Activated T-cell treated with anti-CD3 and anti-CD28 coated beads, Interleukin-2, amount 50 U/mL, for 24 hours (primary cell): ENCODE measurements around the gene LEF1.
"Not testable (repeated sequence)": the region's sequence is repeated elsewhere in the genome, so short reads cannot be mapped to it uniquely, and the experiment has no call there.

Experiments used
- DNase-seq: peaks from one replicate; pipeline ENCODE4 v3.0.0-alpha.2; 2020
- H3K27ac Mint-ChIP-seq: 2 replicates; pipeline ENCODE4 v1.8.0; 2020; ENCODE audit warnings: mild to moderate bottlenecking, mixed read lengths
- H3K27me3 Mint-ChIP-seq: 2 replicates; pipeline ENCODE4 v1.8.0; 2020; ENCODE audit warnings: mixed read lengths
- H3K36me3 Mint-ChIP-seq: 2 replicates; pipeline ENCODE4 v1.8.0; 2020; ENCODE audit warnings: low read depth, mixed read lengths
- H3K4me1 Mint-ChIP-seq: 2 replicates; pipeline ENCODE4 v1.8.0; 2020; ENCODE audit warnings: low read depth, mixed read lengths
- H3K4me3 Mint-ChIP-seq: 2 replicates; pipeline ENCODE4 v1.8.0; 2020; ENCODE audit warnings: mild to moderate bottlenecking, moderate library complexity, mixed read lengths
- H3K9me3 Mint-ChIP-seq: 2 replicates; pipeline ENCODE4 v1.8.0; 2020; ENCODE audit warnings: mixed read lengths

Gene LEF1

DNA sequence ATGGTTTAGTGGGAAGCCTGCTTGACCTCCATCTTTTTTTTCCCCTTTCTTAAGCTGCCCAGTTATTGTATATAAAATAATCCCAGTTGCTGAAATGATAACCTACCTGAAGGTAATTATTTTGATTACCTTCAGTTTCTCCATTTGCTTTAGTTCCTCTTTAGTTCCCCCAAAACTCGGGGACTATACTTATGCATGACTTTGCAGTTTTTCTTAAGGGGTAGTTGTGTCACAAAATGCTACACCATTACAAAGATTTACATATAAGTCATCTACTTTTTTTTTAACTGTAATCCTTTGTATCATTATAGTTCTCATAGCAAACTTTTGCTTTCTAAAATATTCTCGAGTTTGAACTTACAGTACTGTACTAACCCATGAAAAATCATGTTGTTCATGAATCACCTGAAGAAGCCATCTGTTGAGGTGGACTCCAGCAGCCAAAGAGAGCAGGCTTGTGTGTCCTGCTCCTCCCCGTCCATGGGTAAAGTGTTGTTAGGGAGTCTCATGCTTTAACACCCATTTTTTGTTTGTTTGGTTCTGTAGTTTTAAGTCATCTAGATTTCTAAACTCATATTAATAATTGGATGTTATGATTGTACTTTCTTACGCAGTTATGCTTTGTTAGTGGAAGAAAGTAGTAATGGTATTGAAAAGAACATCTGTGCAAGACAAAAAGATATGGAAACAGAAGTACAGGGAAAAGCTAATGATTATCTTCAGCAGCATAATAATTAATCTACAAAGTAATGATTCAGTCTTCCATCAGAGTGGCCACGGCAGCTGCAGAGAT is 144.5 kb downstream of the LEF1 start:
- DNase-seq, result no peak
- Mint-ChIP-seq H3K4me1 (peaks cover 19% of the 10 kb centered on the region), H3K9me3 (no peaks in the 10 kb centered on the region), H3K4me3 (no peak overlapping the region), H3K27ac (no peak overlapping the region), H3K27me3 (no peaks in the 10 kb centered on the region), H3K36me3 (peaks cover 79% of the 10 kb centered on the region)

DNA sequence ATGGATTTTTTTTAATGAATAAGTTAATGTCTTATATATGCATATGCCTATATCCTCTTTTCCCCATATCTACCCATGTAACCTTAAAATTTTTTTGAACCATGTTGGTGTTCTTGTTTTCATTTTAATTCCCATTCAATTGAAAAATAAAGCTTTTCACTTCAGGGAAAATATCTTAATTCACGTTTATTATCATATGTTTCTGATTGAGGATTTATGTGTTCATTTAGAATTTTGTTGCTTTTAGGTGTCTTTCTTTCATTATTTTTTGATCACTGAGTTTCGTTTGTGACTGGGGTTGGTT is 149.9 kb downstream of the LEF1 start:
- no peak for DNase-seq
- no peak overlapping the region for H3K4me3 Mint-ChIP-seq
- peak overlapping the region; percentile 32 for H3K27ac Mint-ChIP-seq
- H3K27me3 Mint-ChIP-seq, result no peaks in the 10 kb centered on the region
- peaks cover 12% of the 10 kb centered on the region for H3K4me1 Mint-ChIP-seq
- no peaks in the 10 kb centered on the region for H3K9me3 Mint-ChIP-seq
- H3K36me3 Mint-ChIP-seq, result peaks cover 75% of the 10 kb centered on the region

- Mint-ChIP-seq H3K4me1 (peaks cover 12% of the 10 kb centered on the region), H3K27me3 (no peaks in the 10 kb centered on the region), H3K9me3 (no peaks in the 10 kb centered on the region), H3K27ac (no peak overlapping the region), H3K36me3 (peaks cover 72% of the 10 kb centered on the region), H3K4me3 (no peak overlapping the region)
- peak; percentile 86 for DNase-seq
Measured at GRCh38 chr4:108018040-108018883, 150.5 kb downstream of the LEF1 start.

DNA sequence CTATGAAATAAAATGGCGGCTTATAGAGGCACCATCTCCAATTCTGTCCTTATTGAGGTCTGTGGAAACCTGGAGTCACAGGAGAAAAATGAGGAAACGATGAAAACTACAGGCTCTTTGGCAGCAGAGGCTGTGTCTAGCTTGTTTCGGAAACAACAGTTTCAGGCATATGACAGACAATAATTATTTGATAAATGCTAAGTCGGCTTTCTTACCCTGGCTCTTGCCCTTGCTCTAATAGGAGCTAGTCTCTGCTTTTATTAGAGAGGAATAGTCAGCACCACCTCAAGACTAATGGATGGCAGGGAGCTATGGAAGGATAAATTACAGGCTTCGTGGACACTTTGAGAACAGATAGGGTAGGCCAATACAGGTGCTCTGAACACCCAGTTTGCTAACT is 154.8 kb downstream of the LEF1 start:
- Mint-ChIP-seq H3K4me3 (no peak overlapping the region), H3K27me3 (no peaks in the 10 kb centered on the region), H3K27ac (no peak overlapping the region), H3K9me3 (no peaks in the 10 kb centered on the region), H3K4me1 (peaks cover 5% of the 10 kb centered on the region), H3K36me3 (peaks cover 73% of the 10 kb centered on the region)
- no peak for DNase-seq

DNA sequence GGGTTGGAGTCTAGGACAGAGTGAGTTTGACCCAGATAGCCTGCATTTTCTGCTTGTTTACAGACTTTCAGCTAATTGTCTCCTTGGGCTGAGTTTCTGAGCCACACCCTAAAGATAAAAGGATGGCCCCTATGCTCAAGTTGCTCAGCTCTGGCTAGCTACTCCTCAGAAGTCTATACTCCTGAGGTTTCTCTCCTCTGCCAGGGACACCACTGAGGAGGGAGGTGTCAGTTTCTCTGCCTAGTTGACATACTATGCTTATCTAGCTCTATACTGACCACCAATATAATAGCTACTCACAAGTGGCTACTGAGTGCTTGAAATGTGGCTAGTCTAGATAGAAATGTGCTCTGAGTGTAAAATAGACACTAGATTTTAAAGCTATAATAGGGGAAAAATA is 155.4 kb downstream of the LEF1 start:
- H3K27ac Mint-ChIP-seq, result no peak overlapping the region

GRCh38 chr4:108012382-108012781 is 156.3 kb downstream of the LEF1 start:
- H3K4me3 Mint-ChIP-seq, H3K27ac Mint-ChIP-seq, H3K27me3 Mint-ChIP-seq, H3K4me1 Mint-ChIP-seq, H3K9me3 Mint-ChIP-seq, DNase-seq: not testable (repeated sequence)
- H3K36me3 Mint-ChIP-seq, result peaks cover 64% of the 10 kb centered on the region

More for the DNA sequence above, 155.4 kb downstream of the LEF1 start:
- H3K27me3 Mint-ChIP-seq, result no peaks in the 10 kb centered on the region
- DNase-seq, result no peak
- H3K36me3 Mint-ChIP-seq, result peaks cover 70% of the 10 kb centered on the region
- no peak overlapping the region for H3K4me3 Mint-ChIP-seq
- H3K9me3 Mint-ChIP-seq, result no peaks in the 10 kb centered on the region
- H3K4me1 Mint-ChIP-seq, result no peaks in the 10 kb centered on the region

DNA sequence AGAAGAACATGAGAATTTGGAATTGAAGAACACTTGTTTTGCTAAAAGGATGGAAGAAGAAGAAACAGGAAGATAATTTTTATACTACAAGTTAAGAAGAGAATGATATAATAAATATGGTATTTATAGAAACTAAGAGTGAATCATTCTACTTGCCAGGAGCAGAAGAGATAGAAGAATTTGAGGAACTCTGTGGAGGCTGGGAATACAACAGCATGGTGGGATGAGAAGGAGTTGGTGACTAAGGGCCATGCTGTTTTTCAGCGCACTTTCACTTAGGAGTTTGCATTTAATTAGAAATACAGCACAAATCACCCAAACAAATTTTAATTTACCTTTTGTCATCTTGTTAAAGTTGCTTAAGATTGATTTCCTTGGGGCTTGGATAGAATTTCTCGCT is 158.6 kb downstream of the LEF1 start:
- H3K27ac Mint-ChIP-seq, result no peak overlapping the region
- H3K4me3 Mint-ChIP-seq, result no peak overlapping the region
- no peak for DNase-seq
- H3K9me3 Mint-ChIP-seq, result no peaks in the 10 kb centered on the region
- H3K36me3 Mint-ChIP-seq, result peaks cover 44% of the 10 kb centered on the region
- H3K4me1 Mint-ChIP-seq, result peaks cover 13% of the 10 kb centered on the region
- no peaks in the 10 kb centered on the region for H3K27me3 Mint-ChIP-seq

DNA sequence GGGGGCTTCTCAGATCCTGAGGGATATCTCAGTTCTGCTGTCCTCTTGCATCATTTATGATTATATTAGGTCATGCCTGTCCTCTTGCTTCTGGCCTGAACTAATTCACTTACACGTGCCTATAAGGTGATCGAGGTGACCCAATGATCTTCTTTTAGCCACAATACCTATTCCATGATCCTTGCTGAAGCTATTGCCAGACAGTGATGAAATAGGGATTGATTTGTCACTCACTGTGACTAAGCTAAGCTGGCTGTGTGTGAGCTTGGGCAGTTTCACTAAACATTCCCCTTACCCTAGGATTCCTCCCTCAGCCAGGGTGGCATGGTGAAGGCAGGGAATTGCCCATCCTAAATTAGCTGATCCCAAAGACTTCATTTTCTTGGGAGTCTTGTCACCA is 160.0 kb downstream of the LEF1 start:
- no peak for DNase-seq
- no peaks in the 10 kb centered on the region for H3K9me3 Mint-ChIP-seq
- peaks cover 34% of the 10 kb centered on the region for H3K36me3 Mint-ChIP-seq
- no peak overlapping the region for H3K4me3 Mint-ChIP-seq
- no peak overlapping the region for H3K27ac Mint-ChIP-seq
- peaks cover 23% of the 10 kb centered on the region for H3K4me1 Mint-ChIP-seq
- H3K27me3 Mint-ChIP-seq, result no peaks in the 10 kb centered on the region

- no peak overlapping the region for H3K27ac Mint-ChIP-seq
Measured at GRCh38 chr4:108007984-108008383, 160.7 kb downstream of the LEF1 start.

DNA sequence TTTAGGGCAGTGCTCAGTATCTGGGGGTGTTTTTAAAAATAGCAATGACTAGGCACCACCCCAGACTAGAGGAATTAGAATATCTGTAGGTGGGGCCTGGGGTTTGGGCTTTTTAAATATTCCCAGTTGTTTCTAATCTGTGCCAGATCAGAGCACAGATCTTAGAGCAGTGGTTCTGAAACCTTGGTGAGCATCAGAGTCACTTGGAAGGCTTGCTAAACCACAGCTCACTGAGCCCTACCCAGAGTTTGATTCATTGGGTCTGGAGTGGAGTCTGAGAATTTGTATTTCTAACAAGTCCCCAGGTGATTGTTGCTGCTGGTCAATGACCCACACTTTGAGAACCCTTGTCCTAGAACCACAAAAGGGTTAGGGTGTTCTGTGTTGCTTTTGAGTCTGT is 162.4 kb downstream of the LEF1 start:
- no peak overlapping the region for H3K27ac Mint-ChIP-seq
- no peaks in the 10 kb centered on the region for H3K9me3 Mint-ChIP-seq
- peaks cover 34% of the 10 kb centered on the region for H3K4me1 Mint-ChIP-seq
- no peaks in the 10 kb centered on the region for H3K27me3 Mint-ChIP-seq
- DNase-seq, result no peak
- H3K4me3 Mint-ChIP-seq, result no peak overlapping the region
- peaks cover 14% of the 10 kb centered on the region for H3K36me3 Mint-ChIP-seq

More at GRCh38 chr4:108007984-108008383, 160.7 kb downstream of the LEF1 start:
- peaks cover 30% of the 10 kb centered on the region for H3K4me1 Mint-ChIP-seq
- H3K27me3 Mint-ChIP-seq, result no peaks in the 10 kb centered on the region
- DNase-seq, result no peak
- no peak overlapping the region for H3K4me3 Mint-ChIP-seq
- H3K36me3 Mint-ChIP-seq, result peaks cover 30% of the 10 kb centered on the region
- H3K9me3 Mint-ChIP-seq, result no peaks in the 10 kb centered on the region

DNA sequence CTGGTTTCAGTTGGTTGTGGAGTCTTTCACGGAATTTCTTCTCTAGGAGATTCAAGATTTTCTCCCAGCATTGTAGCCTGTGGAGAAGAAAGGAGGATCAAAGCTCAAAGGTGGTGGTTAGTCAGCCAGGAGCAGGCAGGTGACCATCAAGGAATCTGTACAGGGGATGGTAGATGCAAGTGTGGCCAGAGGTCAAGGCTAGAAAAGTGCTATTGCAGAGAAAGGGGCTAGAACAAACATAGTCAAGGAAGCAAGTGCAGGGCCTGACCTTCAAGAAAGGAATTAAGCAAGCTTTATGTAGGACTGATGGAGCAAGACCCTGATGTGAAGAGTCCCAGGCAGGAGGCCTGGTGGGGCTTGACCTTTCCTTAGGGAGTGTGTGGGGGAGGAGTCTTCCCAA is 162.9 kb downstream of the LEF1 start:
- DNase-seq, result no peak
- H3K27ac Mint-ChIP-seq, result no peak overlapping the region
- H3K27me3 Mint-ChIP-seq, result no peaks in the 10 kb centered on the region

DNA sequence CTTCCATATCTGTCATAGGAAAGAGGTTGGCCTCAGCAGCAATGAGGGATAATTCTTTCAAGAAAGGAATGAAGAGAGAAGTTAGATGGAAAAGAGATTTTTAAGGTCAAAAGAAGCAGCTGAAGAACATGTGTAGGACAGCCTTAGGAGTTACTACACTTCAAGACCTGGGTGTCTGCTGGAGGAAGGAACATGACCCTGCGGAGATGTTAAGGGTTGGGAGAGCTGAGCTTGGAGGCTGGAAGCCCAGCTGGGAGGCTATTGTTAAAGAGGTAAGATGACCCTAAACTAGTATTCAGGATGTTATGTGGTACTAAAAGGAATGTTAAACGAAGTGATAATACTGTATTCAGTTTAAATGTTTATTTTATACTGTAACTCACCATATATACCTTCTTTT is 164.1 kb downstream of the LEF1 start:
- Mint-ChIP-seq H3K27ac (no peak overlapping the region), H3K9me3 (no peaks in the 10 kb centered on the region), H3K36me3 (peaks cover 12% of the 10 kb centered on the region), H3K27me3 (no peaks in the 10 kb centered on the region), H3K4me1 (peaks cover 35% of the 10 kb centered on the region), H3K4me3 (no peak overlapping the region)
- no peak for DNase-seq

More for the DNA sequence above, 162.9 kb downstream of the LEF1 start:
- H3K36me3 Mint-ChIP-seq, result peaks cover 9% of the 10 kb centered on the region
- H3K4me3 Mint-ChIP-seq, result no peak overlapping the region
- no peaks in the 10 kb centered on the region for H3K9me3 Mint-ChIP-seq
- peaks cover 34% of the 10 kb centered on the region for H3K4me1 Mint-ChIP-seq

DNA sequence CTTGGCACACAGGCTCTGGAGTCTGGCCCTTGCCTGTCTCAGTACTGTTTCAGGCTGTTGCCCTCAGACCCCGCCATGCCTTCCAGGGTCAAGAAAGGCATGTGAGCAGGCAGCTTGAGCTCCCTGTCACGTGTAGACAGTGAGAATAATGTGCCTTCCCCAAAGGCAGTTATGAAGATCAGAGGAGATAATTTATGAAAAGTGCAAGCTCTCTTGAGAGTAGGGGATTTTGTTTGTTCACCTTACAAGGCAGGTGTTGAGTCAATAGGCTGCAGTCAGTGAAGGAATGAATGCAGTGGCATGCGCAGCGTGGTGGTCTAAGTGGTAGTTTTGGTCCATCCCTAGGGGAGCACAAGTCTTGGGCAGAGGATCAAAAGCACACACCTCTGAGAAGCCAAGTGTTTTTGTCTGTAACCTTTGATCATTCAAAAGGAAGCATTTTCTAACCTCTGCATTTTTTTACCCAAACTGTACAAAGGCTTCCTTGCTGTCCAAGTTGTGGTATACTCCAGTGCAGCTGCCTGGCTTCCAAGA is 164.7 kb downstream of the LEF1 start:
- Mint-ChIP-seq H3K4me3 (no peak overlapping the region), H3K36me3 (peaks cover 17% of the 10 kb centered on the region), H3K27ac (peak overlapping the region; percentile 3), H3K27me3 (no peaks in the 10 kb centered on the region), H3K4me1 (peaks cover 35% of the 10 kb centered on the region), H3K9me3 (no peaks in the 10 kb centered on the region)
- no peak for DNase-seq

DNA sequence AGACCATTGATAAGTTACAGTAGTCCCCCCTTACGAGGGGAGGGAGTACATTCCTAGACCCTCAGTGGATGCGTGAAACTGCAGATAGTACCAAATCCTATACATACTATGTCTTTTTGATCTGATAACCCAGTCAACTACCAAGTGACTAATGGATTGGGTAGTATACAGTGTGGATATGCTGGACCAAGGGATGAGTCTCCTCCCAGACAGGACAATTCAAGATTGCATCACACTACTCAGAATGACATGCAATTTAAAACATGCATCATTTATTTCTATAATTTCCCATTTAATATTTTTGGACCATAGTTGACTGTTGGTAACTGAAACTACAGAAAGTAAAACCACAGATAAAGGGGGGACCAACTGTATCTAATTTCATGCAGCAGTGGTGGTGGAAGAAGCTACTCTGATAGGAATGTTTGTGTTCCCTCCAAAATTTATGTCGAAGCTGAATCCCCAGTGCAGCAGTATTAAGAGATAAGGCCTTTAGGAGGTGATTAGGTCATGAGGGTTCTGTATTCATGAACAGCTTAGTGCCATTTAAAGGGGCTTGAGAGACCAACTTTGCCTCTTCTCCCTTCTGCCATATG is 167.1 kb downstream of the LEF1 start:
- DNase-seq, result no peak

More for the DNA sequence above, 167.1 kb downstream of the LEF1 start:
- peaks cover 38% of the 10 kb centered on the region for H3K36me3 Mint-ChIP-seq
- H3K9me3 Mint-ChIP-seq, result no peaks in the 10 kb centered on the region
- no peak overlapping the region for H3K4me3 Mint-ChIP-seq
- H3K4me1 Mint-ChIP-seq, result peaks cover 38% of the 10 kb centered on the region
- H3K27ac Mint-ChIP-seq, result no peak overlapping the region
- H3K27me3 Mint-ChIP-seq, result no peaks in the 10 kb centered on the region
